ENCODE measurements around the gene ANGPTL4.
"Not testable (repeated sequence)": the region's sequence is repeated elsewhere in the genome, so short reads cannot be mapped to it uniquely, and the experiment has no call there.

The ANGPTL4 gene

DNA sequence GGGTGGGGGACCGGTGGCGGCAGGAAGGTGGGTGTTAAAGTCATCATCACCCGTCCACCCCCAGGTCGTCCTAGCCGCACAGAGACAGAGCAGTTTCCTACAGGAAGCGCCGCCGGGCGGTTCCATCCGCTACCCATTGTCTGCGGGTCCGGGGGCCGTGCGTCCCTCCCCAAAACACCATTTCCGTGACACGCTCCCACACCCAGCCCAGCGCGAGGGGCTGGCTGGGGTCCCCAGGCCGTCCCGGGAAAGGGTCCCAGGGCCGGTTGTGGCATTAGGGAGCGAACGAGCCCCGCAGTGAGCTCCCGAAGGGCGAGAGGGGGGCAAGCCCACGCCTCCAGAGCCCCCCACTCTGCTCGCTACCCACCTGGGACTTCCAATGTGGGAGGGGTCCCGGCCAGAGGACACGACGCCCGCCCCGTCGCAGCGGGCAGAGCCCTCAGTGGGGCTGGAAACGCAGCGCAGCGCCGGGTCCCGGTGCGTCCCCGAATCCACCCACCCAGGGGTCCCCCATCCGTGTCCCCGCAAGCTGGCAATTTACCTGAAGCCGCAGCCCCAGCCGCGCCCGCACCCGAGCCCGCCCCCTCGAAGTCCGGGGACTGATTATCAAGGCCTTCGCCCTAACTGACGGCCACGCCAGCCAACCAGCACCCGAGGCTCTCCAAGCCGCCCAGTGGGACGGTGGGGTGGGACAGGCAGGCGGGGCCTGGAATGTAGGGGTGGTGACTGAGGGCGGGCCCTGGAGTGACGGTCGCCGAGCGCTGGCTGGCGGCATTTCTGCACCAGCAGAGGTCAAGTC is 21.1 kb upstream of the ANGPTL4 start, which contains the start of gene KANK3:
KANK3 (minus strand) TSS at position 579 of the 799 bp plus-strand sequence. CDS start 5,434 bp downstream, outside the sequence.
- H3K4me3 ChIP-seq (ENCODE audit: low read depth, low read length) = peak within 1 kb of the TSS; percentile 26
- TF ChIP-seq, protein P1, sequence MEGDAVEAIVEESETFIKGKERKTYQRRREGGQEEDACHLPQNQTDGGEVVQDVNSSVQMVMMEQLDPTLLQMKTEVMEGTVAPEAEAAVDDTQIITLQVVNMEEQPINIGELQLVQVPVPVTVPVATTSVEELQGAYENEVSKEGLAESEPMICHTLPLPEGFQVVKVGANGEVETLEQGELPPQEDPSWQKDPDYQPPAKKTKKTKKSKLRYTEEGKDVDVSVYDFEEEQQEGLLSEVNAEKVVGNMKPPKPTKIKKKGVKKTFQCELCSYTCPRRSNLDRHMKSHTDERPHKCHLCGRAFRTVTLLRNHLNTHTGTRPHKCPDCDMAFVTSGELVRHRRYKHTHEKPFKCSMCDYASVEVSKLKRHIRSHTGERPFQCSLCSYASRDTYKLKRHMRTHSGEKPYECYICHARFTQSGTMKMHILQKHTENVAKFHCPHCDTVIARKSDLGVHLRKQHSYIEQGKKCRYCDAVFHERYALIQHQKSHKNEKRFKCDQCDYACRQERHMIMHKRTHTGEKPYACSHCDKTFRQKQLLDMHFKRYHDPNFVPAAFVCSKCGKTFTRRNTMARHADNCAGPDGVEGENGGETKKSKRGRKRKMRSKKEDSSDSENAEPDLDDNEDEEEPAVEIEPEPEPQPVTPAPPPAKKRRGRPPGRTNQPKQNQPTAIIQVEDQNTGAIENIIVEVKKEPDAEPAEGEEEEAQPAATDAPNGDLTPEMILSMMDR (IDR thresholded peaks at IDR 0.05; ENCODE audit: borderline replicate concordance, insufficient read depth, low read depth, low read length) = no peak

DNA sequence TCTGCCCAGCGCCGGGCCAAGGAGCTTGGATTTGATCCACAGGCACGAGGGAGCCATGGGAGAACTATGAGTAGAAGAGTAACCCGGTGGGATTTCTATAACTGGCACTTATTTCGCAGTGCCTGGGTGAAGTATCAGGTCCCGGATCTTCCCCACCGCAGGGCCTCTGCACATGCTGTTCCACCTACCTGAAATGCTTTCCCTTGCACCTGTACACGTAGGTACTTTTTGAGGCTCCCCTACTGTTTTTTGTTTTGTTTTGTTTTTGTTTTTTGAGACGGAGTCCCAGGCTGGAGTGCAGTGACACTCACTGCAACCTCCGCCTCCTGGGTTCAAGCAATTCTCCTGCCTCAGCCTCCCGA is 20.5 kb upstream of the ANGPTL4 start:
- TF ChIP-seq, protein P1 (IDR thresholded peaks at IDR 0.05; ENCODE audit: borderline replicate concordance, insufficient read depth, low read depth, low read length) = no peak
- H3K4me3 ChIP-seq (ENCODE audit: low read depth, low read length) = peak overlapping the region; percentile 26

DNA sequence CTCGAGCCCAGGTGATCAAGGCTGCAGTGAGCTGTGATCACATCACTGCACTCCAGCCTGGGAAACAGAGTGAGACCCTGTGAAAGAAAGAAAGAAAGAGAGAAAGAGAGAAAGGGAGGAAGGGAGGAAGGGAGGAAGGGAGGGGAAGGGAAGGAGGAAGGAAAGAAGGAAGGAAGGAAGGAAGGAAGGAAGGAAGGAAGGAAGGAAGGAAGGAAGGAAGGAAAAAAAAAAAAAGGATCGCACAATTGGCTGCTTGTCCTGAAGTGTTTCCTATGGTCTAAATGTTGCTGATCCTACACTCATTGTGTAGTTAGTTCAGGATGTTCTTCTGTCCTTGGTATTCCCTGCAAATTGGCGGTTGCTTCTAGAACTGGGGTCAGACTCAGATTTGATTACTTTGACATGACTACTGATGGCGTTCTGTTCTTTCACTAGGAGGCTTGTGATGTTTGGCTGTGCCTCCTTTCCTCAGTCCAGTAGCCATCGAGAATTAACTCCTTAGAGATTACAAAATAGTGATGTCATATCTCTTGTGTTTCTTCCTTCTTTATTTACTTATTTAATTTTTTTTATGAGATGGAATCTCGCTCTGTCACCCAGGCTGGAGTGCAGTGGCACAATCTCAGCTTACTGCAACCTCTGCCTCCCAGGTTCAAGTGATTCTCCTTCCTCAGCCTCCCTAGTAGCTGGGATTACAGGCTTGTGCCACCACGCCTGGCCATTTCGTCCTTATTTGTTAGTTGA is 14.2 kb upstream of the ANGPTL4 start:
- not testable (repeated sequence) for H3K4me3 ChIP-seq (ENCODE audit: low read depth, low read length)

DNA sequence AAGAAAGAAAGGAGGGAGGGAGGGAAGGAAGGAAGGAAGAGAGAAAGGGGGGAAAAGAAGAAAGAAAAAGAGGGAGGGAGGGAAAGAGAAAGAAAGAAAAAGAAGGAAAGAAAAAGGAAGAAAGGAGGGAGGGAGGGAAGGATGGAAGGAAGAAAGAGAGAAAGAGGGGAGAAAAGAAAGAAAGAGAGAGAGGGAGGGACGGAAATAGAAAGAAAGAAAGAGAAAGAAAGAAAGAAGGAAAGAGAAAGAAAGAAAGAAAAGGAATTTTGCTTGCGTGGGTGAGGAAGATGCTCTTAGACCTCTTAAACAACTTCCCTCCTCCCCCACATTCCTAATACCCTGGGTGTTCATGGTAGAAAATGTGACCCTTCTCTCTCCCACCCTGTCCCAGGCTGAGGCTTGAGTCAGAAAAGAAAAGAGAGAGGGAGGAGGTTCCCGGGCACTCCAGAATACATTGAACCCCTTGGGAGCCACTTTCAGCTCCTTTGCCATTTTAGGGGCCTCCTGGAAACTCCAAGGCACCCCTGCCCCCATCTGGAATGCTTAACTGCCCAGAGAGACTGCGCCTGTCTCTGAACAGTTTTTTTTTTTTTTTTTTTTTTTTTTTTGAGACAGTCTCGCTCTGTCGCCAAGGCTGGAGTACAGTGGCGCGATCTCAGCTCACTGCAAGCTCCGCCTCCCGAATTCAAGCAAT is 11.7 kb upstream of the ANGPTL4 start:
- TF ChIP-seq, protein P1 (IDR thresholded peaks at IDR 0.05; ENCODE audit: borderline replicate concordance, insufficient read depth, low read depth, low read length) = no peak

DNA sequence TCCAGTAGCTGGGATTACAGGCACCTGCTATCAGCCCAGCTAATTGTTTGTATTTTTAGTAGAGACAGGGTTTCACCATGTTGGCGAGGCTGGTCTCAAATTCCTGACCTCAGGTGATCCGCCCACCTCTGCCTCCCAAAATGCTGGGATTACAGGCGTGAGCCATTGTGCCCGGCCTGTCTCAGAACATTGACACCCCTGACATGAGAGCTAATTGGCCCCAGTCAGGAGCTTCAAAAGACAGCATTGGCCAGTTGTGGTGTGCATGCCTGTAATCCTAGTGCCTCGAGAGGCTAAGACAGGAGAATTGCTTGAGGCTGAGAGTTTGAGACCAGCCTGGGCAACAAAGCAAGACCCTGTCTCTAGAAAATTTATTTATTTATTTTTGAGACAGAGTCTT is 11.1 kb upstream of the ANGPTL4 start:
- not testable (repeated sequence) for H3K4me3 ChIP-seq (ENCODE audit: low read depth, low read length)

More for the DNA sequence above, 11.7 kb upstream of the ANGPTL4 start:
- H3K4me3 ChIP-seq (ENCODE audit: low read depth, low read length) = no peak overlapping the region

DNA sequence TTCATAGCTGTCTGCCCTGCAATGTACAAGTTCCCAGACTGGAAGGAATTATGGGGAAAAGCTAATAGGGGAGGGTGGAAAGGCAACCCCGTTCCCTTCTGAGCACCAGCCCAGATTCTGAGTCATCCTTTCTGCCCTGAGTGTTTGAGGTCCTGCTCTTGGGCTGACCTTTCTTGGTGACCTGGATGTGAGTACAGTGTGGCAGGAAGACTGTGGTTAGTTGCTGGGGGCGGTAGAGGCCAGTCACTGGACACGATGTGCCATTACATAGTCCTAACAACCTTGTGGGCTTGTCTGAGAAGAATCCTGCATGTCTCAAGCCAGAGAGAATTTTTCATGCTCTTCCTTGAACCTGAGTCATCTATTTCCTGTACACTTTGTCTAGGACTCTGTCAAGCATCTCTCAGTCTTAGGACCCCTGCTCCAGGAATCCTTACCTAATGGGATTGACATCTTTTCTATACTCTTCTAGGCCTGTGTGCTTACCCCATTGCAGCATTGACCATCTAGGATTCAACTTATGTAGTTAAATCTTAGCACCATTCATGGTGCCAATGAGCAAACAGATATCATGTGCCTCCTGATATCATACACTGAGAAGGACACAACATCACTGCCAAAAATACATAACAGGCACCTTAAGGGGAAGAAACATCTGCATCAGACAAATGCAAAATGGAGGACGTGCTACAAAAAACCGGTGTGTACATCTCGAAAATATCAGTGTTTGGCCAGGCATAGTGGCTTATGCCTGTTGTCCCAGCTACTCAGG is 8.1 kb upstream of the ANGPTL4 start:
- no peak overlapping the region for H3K4me3 ChIP-seq (ENCODE audit: low read depth, low read length)
- TF ChIP-seq, protein P1 (IDR thresholded peaks at IDR 0.05; ENCODE audit: borderline replicate concordance, insufficient read depth, low read depth, low read length) = no peak

DNA sequence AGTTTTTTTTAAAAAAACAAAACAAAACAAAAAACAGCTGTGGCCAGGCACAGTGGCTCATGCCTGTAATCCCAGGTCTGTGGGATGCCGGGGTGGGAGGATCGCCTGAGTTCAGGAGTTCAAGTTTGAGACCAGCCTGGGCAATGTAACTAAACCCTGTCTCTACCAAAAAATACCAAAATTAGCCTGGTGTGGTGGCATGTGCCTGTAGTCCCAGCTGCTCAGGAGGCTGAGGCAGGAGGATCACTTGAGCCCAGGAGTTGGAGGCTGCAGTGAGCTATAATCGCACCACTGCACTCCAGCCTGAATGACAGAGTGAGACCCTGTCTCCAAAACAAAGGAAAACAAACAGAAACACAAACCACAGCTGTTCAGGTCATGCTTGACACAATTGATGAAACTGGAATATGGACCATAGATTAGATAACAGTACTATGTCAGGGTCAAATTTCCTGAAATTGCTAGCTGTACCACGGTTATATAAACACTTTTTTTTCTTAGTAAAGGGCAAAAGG is 6.9 kb upstream of the ANGPTL4 start:
- H3K4me3 ChIP-seq (ENCODE audit: low read depth, low read length) = no peak overlapping the region
- TF ChIP-seq, protein P1 (IDR thresholded peaks at IDR 0.05; ENCODE audit: borderline replicate concordance, insufficient read depth, low read depth, low read length) = no peak

Measured in GM12875 (cell line).